Fibroblast of lung (primary cell): ENCODE results near the gene RPS25.
"Not testable (repeated sequence)": the region's sequence is repeated elsewhere in the genome, so short reads cannot be mapped to it uniquely, and the experiment has no call there.

Experiments used
- EZH2 ChIP-seq: IDR thresholded peaks from 2 replicates; pipeline ENCODE4 v1.5.1; 2012; ENCODE audit warnings: low read length, control low read depth, mild to moderate bottlenecking; ENCODE audit errors: missing control alignments
- TF ChIP-seq, protein P1 (sequence below), 2 donors: IDR thresholded peaks in 1 of 2; conservative IDR thresholded peaks in 1 of 2; 1 replicate in 1 of 2; 2 replicates in 1 of 2; pipeline ENCODE4 v1.5.1; 2011 to 2012; ENCODE audit warnings: low read length in 2 of 2, control low read depth in 1 of 2, inconsistent platforms in 1 of 2, low read depth in 1 of 2, mild to moderate bottlenecking in 1 of 2

DNA sequence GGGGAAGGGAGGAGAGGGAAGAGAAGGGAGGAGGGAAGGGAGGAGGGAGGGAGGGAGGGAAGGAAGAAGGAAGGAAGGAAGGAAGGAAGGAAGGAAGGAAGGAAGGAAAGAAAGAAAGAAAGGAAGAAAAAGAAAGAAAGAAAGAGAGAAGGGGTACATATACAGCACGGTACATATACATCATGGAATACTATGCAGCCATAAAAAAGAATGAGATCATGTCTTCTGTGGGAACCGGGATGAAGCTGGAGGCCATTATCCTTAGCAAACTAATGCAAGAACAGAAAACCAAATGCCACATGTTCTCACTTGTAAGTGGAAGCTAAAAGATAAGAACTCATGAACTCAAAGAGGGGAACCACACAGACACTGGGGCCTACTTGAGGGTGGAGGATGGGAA lies 48.6 kb downstream of the RPS25 start:
- TF ChIP-seq, protein P1, sequence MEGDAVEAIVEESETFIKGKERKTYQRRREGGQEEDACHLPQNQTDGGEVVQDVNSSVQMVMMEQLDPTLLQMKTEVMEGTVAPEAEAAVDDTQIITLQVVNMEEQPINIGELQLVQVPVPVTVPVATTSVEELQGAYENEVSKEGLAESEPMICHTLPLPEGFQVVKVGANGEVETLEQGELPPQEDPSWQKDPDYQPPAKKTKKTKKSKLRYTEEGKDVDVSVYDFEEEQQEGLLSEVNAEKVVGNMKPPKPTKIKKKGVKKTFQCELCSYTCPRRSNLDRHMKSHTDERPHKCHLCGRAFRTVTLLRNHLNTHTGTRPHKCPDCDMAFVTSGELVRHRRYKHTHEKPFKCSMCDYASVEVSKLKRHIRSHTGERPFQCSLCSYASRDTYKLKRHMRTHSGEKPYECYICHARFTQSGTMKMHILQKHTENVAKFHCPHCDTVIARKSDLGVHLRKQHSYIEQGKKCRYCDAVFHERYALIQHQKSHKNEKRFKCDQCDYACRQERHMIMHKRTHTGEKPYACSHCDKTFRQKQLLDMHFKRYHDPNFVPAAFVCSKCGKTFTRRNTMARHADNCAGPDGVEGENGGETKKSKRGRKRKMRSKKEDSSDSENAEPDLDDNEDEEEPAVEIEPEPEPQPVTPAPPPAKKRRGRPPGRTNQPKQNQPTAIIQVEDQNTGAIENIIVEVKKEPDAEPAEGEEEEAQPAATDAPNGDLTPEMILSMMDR (conservative IDR thresholded peaks at IDR 0.05 in 1 of 2, IDR thresholded peaks at IDR 0.05 in 1 of 2; ENCODE audit: low read depth in 1 of 2, low read length in 2 of 2), result not testable (repeated sequence)
- not testable (repeated sequence) for TF ChIP-seq EZH2
